Stimulated activated CD4-positive, alpha-beta T cell treated with anti-CD3 and anti-CD28 coated beads, Interleukin-12 subunit alpha, Interleukin-12 subunit beta, amount 100 ng/mL, for 48 hours (primary cell): ENCODE results near the gene EXD3.

Experiments used
- DNase-seq, 3 donors: peaks; one replicate each; pipeline ENCODE4 v3.0.0-alpha.2; 2020; ENCODE audit warnings: low read depth in 2 of 3, low spot score in 1 of 3

EXD3 gene

DNA sequence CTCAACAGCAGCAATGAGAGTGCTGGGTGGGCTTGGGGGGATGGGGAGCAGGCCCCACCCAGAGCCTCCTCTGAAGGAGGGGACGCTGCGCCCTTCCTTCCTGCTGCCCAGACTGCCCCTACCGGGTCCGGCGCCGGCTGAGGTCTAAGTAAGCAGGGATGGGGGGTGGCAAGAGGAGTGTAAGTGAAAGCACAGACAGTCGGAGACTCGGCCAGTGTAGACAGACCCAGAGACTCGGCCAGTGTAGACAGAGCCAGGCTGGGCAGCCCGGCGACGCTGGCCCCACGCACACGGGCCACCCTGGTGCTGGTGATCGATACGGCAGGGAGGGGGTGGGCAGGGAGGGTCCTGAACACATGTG lies 25.6 kb upstream of the EXD3 start:
- DNase-seq, result no peak

DNA sequence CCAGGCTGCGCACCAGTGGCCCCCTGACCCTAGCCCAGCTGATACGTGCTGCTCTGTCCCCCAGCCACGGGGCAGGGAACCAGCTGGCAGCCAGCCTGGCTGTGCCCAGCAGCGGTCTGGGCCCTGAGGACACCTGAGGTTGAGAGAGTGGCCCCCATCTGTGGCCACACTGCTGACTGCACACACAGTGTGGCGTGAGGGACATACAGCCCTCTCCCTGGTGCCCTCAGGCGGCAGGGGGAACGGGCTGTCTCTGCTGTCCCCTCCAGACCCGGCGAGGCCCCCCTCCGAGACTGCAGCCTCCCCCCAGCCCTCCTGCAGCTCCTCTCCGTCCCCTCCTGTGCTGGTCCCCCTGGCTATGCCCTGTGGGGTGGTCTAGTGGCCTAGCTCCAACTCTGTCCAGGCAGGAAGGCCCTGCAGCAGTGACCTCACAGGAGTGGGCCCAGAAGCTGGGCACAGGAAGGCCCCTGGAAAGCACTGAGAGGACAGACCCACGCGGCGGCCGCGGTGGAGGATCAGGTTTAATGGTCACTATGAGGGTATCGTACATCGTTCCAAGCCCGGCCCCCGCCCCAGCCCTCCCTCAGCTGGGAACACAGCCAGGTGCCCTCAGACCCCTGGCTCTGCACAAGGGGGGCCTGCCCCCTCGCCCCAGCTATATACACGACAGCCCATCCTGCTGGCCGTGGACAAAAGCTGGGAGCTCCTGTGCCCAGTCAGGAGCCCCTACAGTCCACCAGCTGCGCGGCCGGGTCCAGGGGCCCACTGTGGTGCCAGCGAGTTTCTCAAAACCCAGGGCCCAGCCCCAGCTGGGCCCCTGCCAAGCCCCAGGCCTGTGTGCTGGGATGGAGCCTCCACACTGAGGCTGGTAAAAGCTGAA lies 25.0 kb upstream of the EXD3 start:
- no peak for DNase-seq

DNA sequence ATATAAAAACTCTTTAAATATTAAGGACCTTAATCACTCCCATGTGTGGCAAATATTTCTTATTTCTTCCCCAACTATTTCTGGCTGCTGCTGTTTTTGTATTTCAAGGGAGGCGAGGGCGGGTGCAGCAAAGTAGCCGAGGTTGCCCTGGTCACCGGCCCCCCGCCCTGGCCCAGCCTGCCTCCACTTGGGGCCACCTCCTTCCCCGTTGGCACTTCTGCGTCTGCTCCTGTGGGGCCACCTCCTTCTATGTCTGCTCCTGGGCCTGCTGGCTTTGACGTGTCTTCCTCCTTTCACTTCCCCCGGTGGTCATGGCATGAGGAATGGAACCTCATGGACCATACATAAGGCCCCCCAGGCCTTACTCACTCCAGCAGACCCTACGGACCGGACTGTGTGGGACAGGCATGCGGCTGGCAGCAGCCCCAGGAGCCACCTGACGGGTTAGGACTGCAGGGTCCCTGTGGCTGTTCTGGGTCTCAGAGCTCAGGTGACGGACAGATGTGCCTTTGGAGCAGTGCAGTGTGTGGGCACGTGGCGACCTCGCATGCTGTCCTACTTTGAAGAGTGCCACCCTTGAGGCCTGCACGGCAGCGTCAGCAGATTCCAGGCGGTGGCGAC lies 24.0 kb upstream of the EXD3 start:
- no peak for DNase-seq

DNA sequence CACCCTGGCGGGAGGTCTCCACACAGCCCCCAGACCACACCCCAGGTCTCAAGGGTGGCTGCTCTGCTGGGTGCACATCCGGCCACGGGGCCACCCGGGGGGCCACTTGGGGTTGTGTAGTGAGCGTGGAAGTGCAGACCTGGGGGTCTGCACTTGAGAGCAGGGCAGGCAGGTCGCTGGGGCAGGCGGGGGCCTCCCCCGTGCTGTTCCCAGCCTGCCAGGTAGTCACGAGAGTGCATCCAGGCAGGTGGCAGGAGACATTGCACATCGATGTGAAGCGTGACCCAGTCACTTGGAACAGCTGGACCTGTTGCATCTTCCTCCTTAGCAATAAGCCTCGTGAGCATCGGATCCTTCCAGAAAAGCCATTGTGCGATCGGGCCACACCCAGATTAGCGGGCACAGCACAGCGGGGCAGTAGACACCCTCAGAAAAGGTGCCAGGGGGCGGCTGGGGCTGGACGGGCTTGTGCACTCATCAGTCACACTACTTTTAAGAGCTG lies 23.0 kb upstream of the EXD3 start:
- no peak for DNase-seq

DNA sequence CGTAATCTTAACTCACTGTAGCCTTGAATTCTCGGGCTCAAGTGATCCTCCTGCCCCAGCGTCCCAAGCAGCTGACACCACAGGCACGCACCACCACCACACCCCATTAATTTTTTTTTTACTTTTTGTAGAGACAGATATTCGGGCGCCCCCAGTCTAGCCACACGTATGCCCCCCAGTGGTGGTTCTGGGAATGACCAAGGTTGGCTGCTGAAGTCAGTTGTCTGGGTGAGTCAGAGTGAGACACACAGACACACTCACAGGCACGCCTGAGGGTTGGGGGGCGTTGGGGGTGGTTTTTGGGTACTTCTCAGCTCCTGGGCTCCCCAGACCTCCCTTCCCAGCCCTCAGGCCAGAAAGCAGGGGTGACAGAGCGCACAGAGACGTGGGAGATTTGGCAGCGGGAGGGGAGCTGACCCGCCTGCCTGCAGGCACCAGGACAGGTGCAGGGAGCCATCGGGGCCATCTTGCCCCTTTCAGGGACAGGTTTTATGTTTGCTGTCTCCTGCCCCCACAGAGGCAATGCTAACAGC lies 22.4 kb upstream of the EXD3 start:
- DNase-seq, result peak; percentile 73 to 92 (median 78)

DNA sequence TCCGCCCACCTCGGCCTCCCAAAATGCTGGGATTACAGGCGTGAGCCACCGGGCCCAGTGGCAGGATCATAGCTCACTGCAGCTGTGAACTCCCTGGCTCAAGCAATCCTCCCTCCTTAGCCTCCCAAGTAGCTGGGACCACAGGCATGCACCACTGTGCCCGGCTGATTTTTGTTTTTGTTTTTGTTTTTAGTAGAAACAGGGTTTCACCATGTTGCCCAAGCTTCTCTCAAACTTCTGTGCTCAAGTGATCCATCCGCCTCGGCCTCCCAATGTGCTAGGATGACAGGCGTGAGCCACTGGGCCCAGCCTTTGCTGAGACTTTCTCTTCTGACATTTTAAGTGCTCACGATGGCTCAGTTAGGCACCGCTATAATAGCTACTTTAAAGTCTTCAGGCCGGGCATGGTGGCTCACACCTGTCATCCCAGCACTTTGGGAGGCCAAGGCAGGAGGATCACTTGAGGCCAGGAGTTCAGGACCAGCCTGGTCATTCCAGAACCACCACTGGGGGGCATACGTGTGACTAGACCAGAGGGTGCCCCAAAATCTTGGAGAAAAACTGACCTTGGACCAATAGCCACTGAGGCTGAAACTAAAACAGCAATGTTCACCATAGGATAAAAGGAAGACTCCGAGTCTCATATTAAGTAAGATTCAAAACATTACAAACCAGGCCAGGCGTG lies 21.3 kb upstream of the EXD3 start:
- DNase-seq, result no peak

DNA sequence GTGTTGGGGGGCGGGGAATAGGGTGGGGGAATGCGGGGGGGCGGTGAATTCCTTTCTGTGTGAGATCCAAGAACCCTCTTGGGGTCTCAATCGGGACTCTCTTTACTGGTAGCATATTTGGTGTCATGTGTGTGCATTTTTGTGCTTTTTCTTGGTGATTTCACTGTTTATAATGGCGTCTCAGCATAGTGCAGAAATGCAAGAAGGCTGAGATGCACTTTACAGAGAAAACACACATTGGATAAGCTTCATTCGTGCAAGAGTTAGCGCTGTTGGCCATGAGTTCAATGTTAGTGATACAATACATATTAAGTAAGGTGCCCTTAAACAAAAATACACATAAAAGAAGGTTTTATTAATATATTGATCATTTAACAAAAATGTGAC lies 19.0 kb upstream of the EXD3 start:
- no peak for DNase-seq

DNA sequence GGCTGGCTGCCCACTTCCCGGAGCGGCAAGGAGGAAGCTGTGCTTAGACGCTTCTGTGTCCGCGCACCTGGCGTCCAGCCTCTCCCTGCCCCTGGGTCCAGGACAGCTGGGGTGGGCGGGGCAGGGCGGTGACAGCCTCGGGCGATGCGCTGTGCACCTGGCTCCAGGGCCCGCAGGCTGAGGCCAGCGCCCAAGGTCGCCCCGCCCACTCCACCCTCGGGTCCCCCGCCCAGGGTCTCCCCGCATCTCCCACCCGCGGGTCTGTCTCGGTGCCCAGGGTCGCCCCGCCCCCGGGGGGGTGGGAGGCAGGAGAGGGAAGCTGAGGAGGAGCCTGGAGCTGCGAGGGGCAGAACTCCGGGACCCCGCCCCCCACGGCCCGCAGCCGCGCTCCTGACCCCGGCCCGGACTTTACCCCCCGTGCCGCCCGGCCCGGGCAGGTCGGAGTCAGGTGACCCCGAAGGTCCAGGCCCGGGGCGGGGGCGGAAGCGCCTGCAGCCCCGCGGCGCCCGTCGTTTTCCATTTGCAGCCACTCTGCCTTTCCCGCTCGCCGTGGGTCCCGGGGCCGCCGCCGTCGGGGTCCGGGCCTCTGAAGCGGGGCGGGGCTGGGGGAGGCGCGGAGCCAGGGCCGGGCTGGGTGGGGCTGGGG lies 18.4 kb upstream of the EXD3 start, which contains the start of gene ENTPD8:
Gene ENTPD8 (minus strand): TSS at position 69 of the 646 bp plus-strand sequence. CDS start 3,072 bp downstream, outside the sequence.
- DNase-seq, result no peak

DNA sequence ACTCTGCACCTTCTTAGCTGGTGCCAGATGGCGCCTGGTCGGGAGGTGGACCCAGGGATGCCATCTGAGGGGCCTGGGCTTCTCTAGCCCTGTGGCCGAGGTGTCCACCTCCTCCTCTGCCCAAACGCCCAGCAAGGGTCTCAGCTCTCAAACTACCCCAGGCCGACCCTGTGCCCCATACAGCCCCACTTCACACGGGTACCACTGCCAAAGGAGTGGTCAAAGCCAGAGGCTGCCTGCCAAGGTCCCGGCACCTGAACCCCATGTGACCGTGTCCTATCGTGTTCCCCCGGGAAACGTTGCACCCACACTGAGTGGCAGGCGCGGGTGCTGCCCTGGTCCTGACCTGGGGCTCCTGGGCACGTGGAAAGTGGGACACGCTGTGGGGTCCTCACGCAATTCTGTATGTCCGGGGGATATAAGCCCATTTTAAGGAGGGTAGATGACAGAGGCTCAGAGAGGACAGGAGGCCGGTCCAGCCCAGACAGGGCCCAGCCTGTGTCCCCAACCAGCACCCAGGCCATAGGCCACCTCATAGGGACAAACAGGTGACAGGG lies 16.3 kb upstream of the EXD3 start:
- no peak for DNase-seq

DNA sequence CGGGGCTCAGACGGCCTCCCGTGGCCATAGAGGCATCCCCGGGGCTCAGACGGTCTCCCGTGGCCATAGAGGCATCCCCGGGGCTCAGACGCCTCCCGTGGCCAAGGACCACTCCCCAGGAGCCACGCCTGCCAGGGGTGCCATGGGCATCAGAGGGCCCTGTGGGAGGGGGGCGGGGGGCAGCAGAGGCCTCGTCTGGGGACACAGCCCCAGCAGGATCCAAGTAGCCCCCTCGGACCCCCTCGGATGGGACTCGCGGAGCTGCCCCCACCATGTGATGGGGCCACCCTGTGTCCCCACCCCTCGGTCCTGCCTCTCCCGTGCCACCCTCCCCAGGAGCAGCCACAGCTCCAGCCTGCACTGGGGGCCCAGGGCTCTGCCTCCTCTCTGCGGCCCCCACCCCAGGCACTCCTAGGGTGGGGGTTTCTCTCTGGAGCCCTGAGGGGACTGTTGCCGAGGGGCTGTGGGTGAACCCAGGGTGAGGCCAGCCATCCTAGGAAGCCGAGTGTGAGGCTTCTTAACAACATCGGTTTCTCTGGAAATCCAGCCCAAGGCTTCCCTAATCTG lies 15.7 kb upstream of the EXD3 start:
- no peak for DNase-seq

DNA sequence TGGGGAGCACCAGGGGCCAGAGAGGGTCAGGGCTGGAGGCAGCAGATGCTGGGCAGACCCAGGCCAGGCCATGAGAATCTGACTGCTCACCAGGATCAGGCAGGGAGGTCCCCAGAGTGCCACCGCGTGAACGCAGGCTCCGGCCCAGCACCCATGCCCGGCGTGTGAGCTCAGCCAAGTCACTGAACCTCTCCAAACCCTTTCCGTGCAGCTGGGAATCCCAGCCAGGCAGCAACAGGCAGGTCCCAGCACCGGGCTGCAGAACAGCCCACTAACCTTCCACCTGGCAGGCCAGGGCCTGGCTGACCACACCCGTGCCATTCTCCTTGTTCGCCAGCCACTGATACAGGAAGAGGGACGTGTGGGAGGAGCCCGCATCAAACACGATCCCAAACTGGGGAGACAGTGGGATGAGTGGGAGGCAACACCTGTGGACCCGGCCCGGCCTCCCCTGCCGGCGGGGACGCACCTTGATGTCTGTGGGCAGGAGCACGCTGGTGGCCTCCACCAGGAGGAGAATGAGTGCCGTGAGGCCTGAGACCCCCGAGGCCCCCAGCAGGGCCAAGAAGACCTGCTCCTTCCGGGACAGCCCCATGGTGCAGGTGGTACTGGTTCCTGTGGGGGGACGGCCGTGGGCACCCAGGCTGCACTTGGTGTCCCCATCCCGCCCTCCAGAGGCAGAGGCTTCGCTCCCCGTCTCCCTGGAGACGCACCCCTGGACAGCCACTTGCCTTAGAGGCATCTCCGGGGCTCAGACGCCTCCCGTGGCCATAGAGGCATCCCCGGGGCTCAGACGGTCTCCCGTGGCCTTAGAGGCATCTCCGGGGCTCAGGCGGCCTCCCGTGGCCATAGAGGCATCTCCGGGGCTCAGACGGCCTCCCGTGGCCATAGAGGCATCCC lies 15.0 kb upstream of the EXD3 start:
- no peak for DNase-seq

DNA sequence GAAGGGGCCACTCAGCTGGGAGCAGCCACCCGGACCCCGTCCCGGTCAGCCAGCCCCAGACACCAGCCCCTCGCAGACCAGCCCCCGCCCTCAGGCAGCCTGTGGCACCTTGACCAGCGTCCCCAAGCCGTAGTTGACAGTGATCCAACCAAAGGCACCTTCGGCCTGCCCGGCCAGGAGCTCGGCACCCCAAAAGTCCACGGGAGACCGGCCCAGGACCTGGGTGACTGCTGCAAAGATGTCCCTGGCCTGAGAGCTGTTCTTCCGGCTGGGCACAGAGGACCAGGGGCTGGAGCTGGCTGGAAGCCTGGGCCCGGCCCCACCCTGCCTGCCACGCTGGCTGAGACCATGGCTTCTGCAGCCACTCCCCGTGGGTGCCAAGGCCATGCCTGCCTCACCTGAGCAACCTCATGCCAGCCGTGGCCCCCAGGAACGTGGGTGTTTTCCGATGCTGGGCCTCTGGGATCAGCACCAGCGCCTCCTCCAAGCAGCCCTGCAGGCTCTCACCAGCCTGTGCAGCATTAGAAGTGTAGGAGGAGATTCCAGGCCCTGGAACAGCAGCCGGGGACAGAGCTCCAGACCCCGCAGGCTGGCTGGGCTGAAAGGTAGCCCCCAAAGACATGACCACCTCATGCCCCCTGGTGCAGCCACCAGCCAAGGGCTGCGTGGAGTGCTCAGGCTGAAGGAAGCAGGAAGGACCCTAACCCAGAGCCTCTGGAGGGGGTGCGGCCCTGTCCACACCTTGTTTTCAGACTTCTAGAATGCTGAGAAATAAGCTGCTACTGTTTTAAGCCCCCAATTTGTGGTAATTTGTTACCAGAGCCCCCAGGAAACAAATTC lies 14.0 kb upstream of the EXD3 start:
- DNase-seq, result no peak

DNA sequence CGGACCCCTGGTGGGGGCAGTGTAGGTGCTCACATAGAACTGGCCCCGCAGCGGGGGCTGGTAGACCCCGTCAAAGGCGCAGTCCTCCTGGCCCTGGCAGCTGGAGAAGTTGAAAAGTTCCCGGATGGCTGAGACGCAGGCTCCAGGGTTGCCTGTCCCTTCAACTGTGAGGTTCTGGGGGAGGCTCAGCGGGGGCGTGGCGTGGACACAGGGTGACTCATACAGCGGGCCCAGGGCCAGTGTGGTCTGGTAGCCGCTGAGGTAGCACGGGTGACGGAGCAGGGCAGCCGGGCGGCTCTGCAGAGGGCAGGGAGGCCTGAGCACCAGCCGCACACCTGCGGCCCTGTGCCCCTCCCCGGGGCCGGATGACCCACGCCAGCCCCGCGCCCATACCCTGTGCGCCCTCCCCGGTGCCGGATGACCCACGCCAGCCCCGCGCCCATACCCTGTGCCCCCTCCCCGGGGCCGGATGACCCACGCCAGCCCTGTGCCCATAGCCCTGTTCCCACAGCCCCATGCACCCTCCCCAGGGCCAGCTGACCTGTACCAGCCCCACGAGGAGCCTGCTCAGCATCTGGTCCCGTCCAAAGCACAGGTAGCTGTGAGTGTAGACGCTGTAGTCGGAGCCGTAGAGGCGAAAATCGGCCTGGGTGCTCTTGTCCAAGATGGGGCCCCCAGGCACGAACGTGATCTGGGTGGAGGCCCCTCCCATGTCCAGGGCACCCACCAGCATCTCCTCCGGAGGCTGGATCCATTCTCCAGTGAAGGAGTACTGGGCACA lies 13.2 kb upstream of the EXD3 start:
- no peak for DNase-seq

DNA sequence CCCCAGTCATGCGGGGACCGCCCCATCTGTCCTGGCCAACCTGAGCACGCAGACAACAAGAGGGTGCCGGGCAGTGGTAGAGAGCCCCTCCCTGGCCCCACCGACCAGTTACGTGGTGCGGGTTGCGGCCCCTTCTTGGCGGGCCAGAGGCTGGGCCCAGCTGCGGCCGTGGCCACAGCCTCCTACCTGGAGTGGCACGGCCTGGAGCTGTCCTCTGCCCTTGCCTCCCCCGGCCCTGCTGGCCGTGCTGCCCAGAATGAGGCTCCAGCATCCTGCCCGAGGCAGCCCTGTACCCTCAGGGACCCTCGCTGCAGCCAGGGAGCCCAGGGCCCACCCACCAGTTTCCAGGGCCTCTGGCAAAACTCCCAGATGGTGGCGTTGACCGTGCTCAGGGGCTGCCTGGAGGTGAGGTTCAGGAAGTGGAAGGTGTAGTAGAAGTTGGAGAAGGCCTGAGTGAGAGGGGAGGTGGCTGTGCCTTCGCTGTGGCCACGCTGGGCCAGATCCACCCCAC lies 12.5 kb upstream of the EXD3 start:
- DNase-seq, result no peak

DNA sequence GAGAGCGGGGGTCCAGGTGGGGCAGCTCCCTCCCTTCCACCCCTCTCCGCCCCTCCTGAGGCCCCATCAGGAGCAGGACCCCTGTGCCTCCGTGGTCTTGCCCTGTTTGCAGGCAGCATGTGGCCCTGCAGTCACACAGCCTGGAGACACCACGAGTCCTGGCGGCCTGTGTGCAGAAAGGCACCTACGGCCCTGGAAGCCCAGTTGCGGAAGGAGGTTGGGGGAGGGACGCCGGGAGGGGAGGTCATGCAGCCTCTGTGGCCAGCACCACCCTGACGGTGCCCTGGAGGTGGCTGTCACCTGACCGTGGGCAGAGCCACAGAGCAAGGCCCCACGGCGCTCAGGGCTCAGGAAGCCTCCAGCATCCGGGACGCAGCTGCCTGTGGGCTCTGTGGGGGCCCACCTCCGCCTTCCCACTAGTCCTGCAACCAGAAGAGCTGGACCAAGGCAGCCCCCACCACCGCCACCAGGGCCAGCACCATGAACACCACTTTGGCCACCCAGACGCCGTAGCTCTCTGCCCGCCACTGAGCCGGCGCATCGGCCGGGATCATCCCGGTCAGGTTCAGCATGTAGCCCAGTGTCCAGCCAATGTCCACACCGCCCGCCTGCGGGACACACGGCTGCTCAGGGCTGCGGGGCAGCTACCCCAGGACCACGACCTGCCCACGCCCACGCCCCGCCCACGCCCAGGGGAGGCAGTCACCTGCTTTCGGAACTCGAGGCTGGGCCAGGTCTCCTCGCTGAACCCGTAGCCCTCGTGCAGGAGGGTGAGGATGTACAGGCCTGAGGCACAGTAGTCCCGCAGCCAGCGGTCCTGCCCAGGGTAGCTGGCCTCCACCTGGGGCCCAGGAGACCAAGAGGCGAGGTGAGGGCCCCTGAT lies 11.8 kb upstream of the EXD3 start:
- DNase-seq, result no peak

DNA sequence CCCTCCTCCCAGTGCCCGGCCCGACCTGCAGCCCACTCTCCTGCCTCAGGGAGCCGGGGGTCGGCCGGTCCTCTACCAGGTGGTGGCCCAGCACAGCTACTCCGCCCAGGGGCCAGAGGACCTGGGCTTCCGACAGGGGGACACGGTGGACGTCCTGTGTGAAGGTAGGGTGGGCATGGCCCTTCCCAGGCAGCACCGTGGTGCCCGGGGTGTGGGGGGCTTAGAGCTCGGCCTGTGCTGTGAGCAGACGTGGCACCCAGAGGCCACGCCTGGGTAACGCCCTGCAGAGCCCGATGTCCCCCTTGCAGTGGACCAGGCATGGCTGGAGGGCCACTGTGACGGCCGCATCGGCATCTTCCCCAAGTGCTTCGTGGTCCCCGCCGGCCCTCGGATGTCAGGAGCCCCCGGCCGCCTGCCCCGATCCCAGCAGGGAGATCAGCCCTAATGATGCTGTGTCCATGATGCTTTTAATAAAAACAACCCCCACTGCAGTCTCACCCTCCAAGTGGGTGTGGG lies 11.0 kb upstream of the EXD3 start:
- no peak for DNase-seq
